ENCODE data around the gene PCDH19. TPM values are rescaled to one million over a fixed set of nuclear protein-coding genes. Genes with fewer than 3 reads are reported as not detected.

PCDH19 gene
- total RNA-seq, 1 experiment from 2014 or later, result 1.2 TPM

- TF ChIP-seq CTCF (conservative IDR thresholded peaks at IDR 0.05), result no peak
- Histone ChIP-seq H4K8ac (replicated peaks; ENCODE audit: insufficient read length, low read depth, low read length) (no peak overlapping the region), H3K23ac (ENCODE audit: insufficient read length, low read depth, low read length) (no peak overlapping the region), H3K4me1 (ENCODE audit: insufficient read depth, low read length) (no peaks in the 10 kb centered on the region), H3K14ac (ENCODE audit: insufficient read depth, low read length) (no peak overlapping the region), H4K91ac (ENCODE audit: insufficient read length, low read depth, low read length) (no peak overlapping the region), H3K9ac (ENCODE audit: extremely low read depth, insufficient read length, low read length) (no peak overlapping the region), H3K56ac (ENCODE audit: insufficient read length, low read depth, low read length) (no peak overlapping the region), H2AFZ (ENCODE audit: low read length) (no peak overlapping the region), H4K20me1 (ENCODE audit: control insufficient read depth, insufficient read depth, insufficient read length) (no peaks in the 10 kb centered on the region), H2BK20ac (ENCODE audit: low read depth, low read length, poor library complexity, severe bottlenecking) (no peak overlapping the region), H3K9me3 (ENCODE audit: control insufficient read depth, low read depth, low read length) (peaks cover 5% of the 10 kb centered on the region), H2BK120ac (ENCODE audit: low read depth, low read length, poor library complexity, severe bottlenecking) (no peak overlapping the region), H3K27ac (ENCODE audit: insufficient read length, low read depth, low read length) (no peak overlapping the region), H3T11ph (ENCODE audit: low read length) (no peak overlapping the region), H3K79me2 (ENCODE audit: insufficient read depth, low read length) (no peaks in the 10 kb centered on the region), H3K4ac (ENCODE audit: low read depth, low read length) (no peak overlapping the region), H3K18ac (ENCODE audit: insufficient read length, low read depth, low read length) (no peak overlapping the region), H4K5ac (ENCODE audit: insufficient read length, low read depth, low read length) (no peak overlapping the region), H3K79me1 (ENCODE audit: insufficient read depth, low read depth, low read length, poor library complexity, severe bottlenecking) (no peaks in the 10 kb centered on the region), H2BK15ac (ENCODE audit: low read depth, low read length) (no peak overlapping the region), H2BK5ac (ENCODE audit: insufficient read length, low read length) (no peak overlapping the region), H2AK5ac (ENCODE audit: insufficient read length, low read length) (no peak overlapping the region), H3K27me3 (ENCODE audit: insufficient read depth, low read length) (no peaks in the 10 kb centered on the region), H3K23me2 (ENCODE audit: insufficient read length, low read depth, low read length, poor library complexity, severe bottlenecking) (no peaks in the 10 kb centered on the region), H3K4me2 (ENCODE audit: insufficient read depth, insufficient read length, low read length) (no peak overlapping the region), H2BK12ac (ENCODE audit: insufficient read length, low read depth, low read length) (no peak overlapping the region)
- no peaks in the 10 kb centered on the region for H3K9me3 Mint-ChIP-seq
- no peaks in the 10 kb centered on the region for H3K4me1 Mint-ChIP-seq
- WGBS (ENCODE audit: extremely low coverage, insufficient read length, low lambda C conversion rate), result no CpG with 5 or more reads among the region's 4 CpGs
- no peak overlapping the region for H3K4me3 Mint-ChIP-seq
- H3K36me3 Mint-ChIP-seq (ENCODE audit: insufficient read depth in 1 of 3, low read depth in 3 of 3), result no peaks in the 10 kb centered on the region
- DNase-seq, result no peak
- H3K27me3 Mint-ChIP-seq (ENCODE audit: low read depth), result no peaks in the 10 kb centered on the region
- no peak overlapping the region for H3K27ac Mint-ChIP-seq
Measured at GRCh38 chrX:100341142-100341510, 68.9 kb downstream of the PCDH19 start.
